SKM-1 (cell line): ENCODE measurements around the gene MCEE.
A peak's percentile ranks its signal among the peaks of the same experiment; 100 is the strongest.
"Not testable (repeated sequence)": the region's sequence is repeated elsewhere in the genome, so short reads cannot be mapped to it uniquely, and the experiment has no call there.

ENCODE experiments used
- DNase-seq: peaks from one replicate; lab custom pipeline; 2025; ENCODE audit not compliant: unreplicated experiment; lab: John Stamatoyannopoulos, UW

MCEE gene

GRCh38 chr2:71083752-71084312 is 46.2 kb downstream of the MCEE start:
- DNase-seq, result not testable (repeated sequence)

- not testable (repeated sequence) for DNase-seq
Observed at GRCh38 chr2:71083297-71083696, 46.7 kb downstream of the MCEE start.

GRCh38 chr2:71082402-71083252 is 47.4 kb downstream of the MCEE start:
- no peak for DNase-seq

GRCh38 chr2:71078624-71079023 is 51.4 kb downstream of the MCEE start:
- DNase-seq, result no peak

- DNase-seq, result no peak
Observed at GRCh38 chr2:71074893-71075395, 55.1 kb downstream of the MCEE start.

- no peak for DNase-seq
Observed at GRCh38 chr2:71073475-71073874, 56.6 kb downstream of the MCEE start.

GRCh38 chr2:71072492-71072891 is 57.5 kb downstream of the MCEE start:
- DNase-seq, result no peak

- DNase-seq, result peak; percentile 97
Observed at GRCh38 chr2:71071681-71072398, 58.2 kb downstream of the MCEE start.

- no peak for DNase-seq
Observed at GRCh38 chr2:71070294-71071093, 59.5 kb downstream of the MCEE start.

GRCh38 chr2:71069376-71069775 is 60.7 kb downstream of the MCEE start:
- DNase-seq, result no peak

GRCh38 chr2:71068218-71069035 is 61.6 kb downstream of the MCEE start, which contains the start of gene NAGK:
Gene NAGK, plus strand, starts transcription at chr2:71068648. Its CDS starts 36 bp downstream, at chr2:71068684.
- peak; percentile 93 for DNase-seq

- DNase-seq, result no peak
Observed at GRCh38 chr2:71067567-71068217, 62.3 kb downstream of the MCEE start.

GRCh38 chr2:71066856-71067255 is 63.2 kb downstream of the MCEE start:
- DNase-seq, result no peak

GRCh38 chr2:71064754-71065621 is 65.0 kb downstream of the MCEE start:
- DNase-seq, result peak; percentile 88

GRCh38 chr2:71064110-71064611 is 65.9 kb downstream of the MCEE start:
- DNase-seq, result no peak

GRCh38 chr2:71063216-71063615 is 66.8 kb downstream of the MCEE start:
- no peak for DNase-seq

GRCh38 chr2:71060871-71061270 is 69.2 kb downstream of the MCEE start:
- DNase-seq, result no peak

GRCh38 chr2:71060211-71060610 is 69.8 kb downstream of the MCEE start:
- DNase-seq, result no peak
